Measurements from ENCODE around the gene PFN1. TPM values are rescaled to one million over a fixed set of nuclear protein-coding genes. Genes with fewer than 3 reads are reported as not detected.
A peak's percentile ranks its signal among the peaks of the same experiment; 100 is the strongest.

The PFN1 gene
- total RNA-seq, 2 donors from 2014 or later, result 880 to 935 TPM

DNA sequence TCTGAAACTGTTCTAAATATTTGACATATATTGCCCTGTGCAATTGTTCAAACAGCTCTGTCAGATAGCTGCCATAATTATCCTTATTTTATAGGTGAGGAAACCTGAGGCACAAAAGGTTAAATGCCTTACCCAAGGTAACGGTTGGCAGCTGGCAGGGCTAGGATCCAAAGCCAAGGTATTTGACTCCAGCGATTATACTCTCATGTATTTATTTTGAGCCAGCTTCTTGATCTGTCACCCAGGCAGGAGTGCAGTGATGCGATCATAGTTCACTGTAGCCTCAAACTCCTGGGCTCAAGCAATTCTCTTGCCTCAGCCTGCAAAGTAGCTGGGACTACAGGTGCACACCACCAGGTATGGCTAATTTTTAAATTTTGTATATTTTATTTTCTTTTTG, 9.8 kb upstream of the PFN1 start:
- no peaks in the 10 kb centered on the region for H3K4me1 ChIP-seq (ENCODE audit: control insufficient read depth, insufficient read depth, low read length)
- Mint-ChIP-seq H3K27me3 (ENCODE audit: insufficient read depth) (no peaks in the 10 kb centered on the region), H3K4me3 (no peak overlapping the region), H3K9me3 (no peaks in the 10 kb centered on the region), H3K4me1 (peaks cover 11% of the 10 kb centered on the region), H3K36me3 (ENCODE audit: low read depth) (peaks cover 26% of the 10 kb centered on the region), H3K27ac (no peak overlapping the region)
- H3K27me3 ChIP-seq (ENCODE audit: control insufficient read depth, insufficient read depth, low read length, poor library complexity, severe bottlenecking), result no peaks in the 10 kb centered on the region
- no peak for DNase-seq
- H3K9me3 ChIP-seq (ENCODE audit: control insufficient read depth, low read length), result no peaks in the 10 kb centered on the region
- TF ChIP-seq CTCF (conservative IDR thresholded peaks at IDR 0.05), result no peak
- H3K9ac ChIP-seq (ENCODE audit: extremely low read depth, low read length, poor library complexity, severe bottlenecking), result no peak overlapping the region
- no peak overlapping the region for H3K27ac ChIP-seq (ENCODE audit: low read depth, low read length)
- no peak overlapping the region for H3K4me3 ChIP-seq (ENCODE audit: low read length)
- H3K36me3 ChIP-seq (ENCODE audit: control insufficient read depth, insufficient read depth, low read length), result peaks cover 11% of the 10 kb centered on the region
- 87 to 95% methylated on average over 3 of the region's 3 CpGs for WGBS, 2 experiments (ENCODE audit: insufficient coverage in 1 of 2, insufficient read length in 1 of 2)

GRCh38 chr17:4956493-4957061, 8.2 kb upstream of the PFN1 start:
- H3K4me3 Mint-ChIP-seq, result no peak overlapping the region
- H3K9me3 ChIP-seq (ENCODE audit: control insufficient read depth, low read length), result no peaks in the 10 kb centered on the region
- no peaks in the 10 kb centered on the region for H3K27me3 Mint-ChIP-seq (ENCODE audit: insufficient read depth)
- no peak overlapping the region for H3K9ac ChIP-seq (ENCODE audit: extremely low read depth, low read length, poor library complexity, severe bottlenecking)
- H3K4me1 ChIP-seq (ENCODE audit: control insufficient read depth, insufficient read depth, low read length), result peaks cover 4% of the 10 kb centered on the region
- H3K27ac ChIP-seq (ENCODE audit: low read depth, low read length), result no peak overlapping the region
- 87 to 96% methylated on average over 8 to 10 of the region's 10 CpGs for WGBS, 2 experiments (ENCODE audit: insufficient coverage in 1 of 2, insufficient read length in 1 of 2)
- DNase-seq, result peak; percentile 93
- H3K36me3 Mint-ChIP-seq (ENCODE audit: low read depth), result peaks cover 23% of the 10 kb centered on the region
- no peak overlapping the region for H3K27ac Mint-ChIP-seq
- peak; percentile 75 for TF ChIP-seq CTCF (conservative IDR thresholded peaks at IDR 0.05)
- H3K4me1 Mint-ChIP-seq, result peaks cover 14% of the 10 kb centered on the region
- no peaks in the 10 kb centered on the region for H3K9me3 Mint-ChIP-seq
- no peaks in the 10 kb centered on the region for H3K27me3 ChIP-seq (ENCODE audit: control insufficient read depth, insufficient read depth, low read length, poor library complexity, severe bottlenecking)
- H3K4me3 ChIP-seq (ENCODE audit: low read length), result no peak overlapping the region
- H3K36me3 ChIP-seq (ENCODE audit: control insufficient read depth, insufficient read depth, low read length), result peaks cover 11% of the 10 kb centered on the region

GRCh38 chr17:4955091-4955490, 6.8 kb upstream of the PFN1 start:
- Mint-ChIP-seq H3K27ac (no peak overlapping the region), H3K36me3 (ENCODE audit: low read depth) (peaks cover 17% of the 10 kb centered on the region), H3K4me1 (peaks cover 21% of the 10 kb centered on the region), H3K4me3 (no peak overlapping the region), H3K9me3 (no peaks in the 10 kb centered on the region), H3K27me3 (ENCODE audit: insufficient read depth) (no peaks in the 10 kb centered on the region)
- Histone ChIP-seq H3K27me3 (ENCODE audit: control insufficient read depth, insufficient read depth, low read length, poor library complexity, severe bottlenecking) (no peaks in the 10 kb centered on the region), H3K27ac (ENCODE audit: low read depth, low read length) (no peak overlapping the region), H3K36me3 (ENCODE audit: control insufficient read depth, insufficient read depth, low read length) (peaks cover 4% of the 10 kb centered on the region), H3K9me3 (ENCODE audit: control insufficient read depth, low read length) (no peaks in the 10 kb centered on the region), H3K4me3 (ENCODE audit: low read length) (no peak overlapping the region), H3K4me1 (ENCODE audit: control insufficient read depth, insufficient read depth, low read length) (peaks cover 9% of the 10 kb centered on the region), H3K9ac (ENCODE audit: extremely low read depth, low read length, poor library complexity, severe bottlenecking) (no peak overlapping the region)
- 96 to 97% methylated on average over 8 of the region's 8 CpGs for WGBS, 2 experiments (ENCODE audit: insufficient coverage in 1 of 2, insufficient read length in 1 of 2)
- TF ChIP-seq CTCF (conservative IDR thresholded peaks at IDR 0.05), result no peak
- no peak for DNase-seq
